HTR-8/SVneo (cell line): ENCODE data around the gene PRX.
A peak's percentile ranks its signal among the peaks of the same experiment; 100 is the strongest.
"Not testable (repeated sequence)": the region's sequence is repeated elsewhere in the genome, so short reads cannot be mapped to it uniquely, and the experiment has no call there.

Source experiments
- DNase-seq: peaks from one replicate; pipeline ENCODE4 v3.0.0; 2011; ENCODE audit warnings: low spot score, mixed read lengths; ENCODE audit not compliant: insufficient read length
- FAIRE-seq: peaks from 2 replicates; lab custom pipeline; 2011; peaks lifted over from hg19 to GRCh38; lab: Jason Lieb, UNC

The PRX gene

GRCh38 chr19:40413291-40413845, at the start of gene PRX:
PRX (minus strand) TSS chr19:40413378; CDS start chr19:40407932, 5,446 bp downstream.
- no peak for FAIRE-seq
- no peak for DNase-seq

- FAIRE-seq (no peak), DNase-seq (no peak)
Observed at GRCh38 chr19:40461669-40462221, 48.6 kb upstream of the PRX start.

DNA sequence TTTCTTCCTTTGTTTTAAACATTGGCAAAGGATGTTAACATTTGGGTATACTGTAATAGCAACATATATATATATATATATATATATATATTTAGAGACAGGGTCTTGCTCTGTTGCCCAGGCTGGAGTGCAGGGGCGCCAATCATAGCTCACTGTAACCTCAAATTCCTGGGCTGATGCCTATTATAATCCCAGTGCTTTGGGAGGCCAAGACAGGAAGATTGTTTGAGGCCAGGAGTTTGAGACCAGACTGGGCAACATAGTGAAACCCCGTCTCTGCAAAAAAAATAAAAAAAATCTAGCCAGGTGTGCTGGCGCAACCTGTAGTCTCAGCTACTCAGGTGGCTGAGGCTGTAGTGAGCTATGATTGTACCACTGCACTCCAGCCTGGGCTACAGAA, 47.0 kb upstream of the PRX start:
- no peak for FAIRE-seq
- DNase-seq: no peak

DNA sequence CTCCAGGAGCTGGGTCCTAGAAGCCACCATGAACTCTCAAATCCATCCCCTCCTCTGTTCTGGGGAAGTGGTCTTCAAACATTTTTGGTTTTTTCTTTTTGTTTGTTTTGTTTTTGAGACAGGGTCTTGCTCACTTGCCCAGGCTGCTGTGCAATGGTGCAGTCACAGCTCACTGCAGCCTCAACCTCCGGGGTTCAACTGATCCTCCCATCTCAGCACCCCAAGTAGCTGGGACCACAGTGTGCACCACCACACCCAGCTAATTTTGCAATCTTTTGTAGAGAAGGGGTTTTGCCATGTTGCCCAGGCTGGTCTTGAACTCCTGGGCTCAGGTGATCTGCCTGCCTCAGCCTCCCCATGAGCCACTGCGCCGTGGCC, 45.4 kb upstream of the PRX start:
- FAIRE-seq (no peak), DNase-seq (no peak)

- FAIRE-seq: peak; percentile 28
- no peak for DNase-seq
Observed at GRCh38 chr19:40457953-40458596, 44.9 kb upstream of the PRX start.

- DNase-seq: no peak
- FAIRE-seq: no peak
Observed at GRCh38 chr19:40457048-40457447, 43.9 kb upstream of the PRX start.

DNA sequence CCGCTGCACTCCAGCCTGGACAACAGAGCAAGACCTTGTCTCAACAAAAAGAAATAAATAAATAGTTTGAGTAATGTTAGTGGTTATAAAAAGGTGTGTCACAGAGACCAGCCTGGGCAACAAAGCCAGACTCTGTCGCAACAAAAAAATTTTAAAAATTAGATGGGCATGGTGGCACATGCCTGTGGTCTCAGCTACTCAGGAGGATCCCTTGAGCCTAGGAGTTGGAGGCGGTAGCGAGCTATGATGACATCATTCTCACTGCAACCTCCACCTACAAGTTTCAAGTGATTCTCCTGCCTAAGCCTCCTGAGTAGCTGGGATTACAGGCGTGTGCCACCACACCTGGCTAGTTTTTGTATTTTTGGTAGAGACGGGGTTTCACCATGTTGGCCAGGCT, 40.8 kb upstream of the PRX start:
- FAIRE-seq, DNase-seq: not testable (repeated sequence)

DNA sequence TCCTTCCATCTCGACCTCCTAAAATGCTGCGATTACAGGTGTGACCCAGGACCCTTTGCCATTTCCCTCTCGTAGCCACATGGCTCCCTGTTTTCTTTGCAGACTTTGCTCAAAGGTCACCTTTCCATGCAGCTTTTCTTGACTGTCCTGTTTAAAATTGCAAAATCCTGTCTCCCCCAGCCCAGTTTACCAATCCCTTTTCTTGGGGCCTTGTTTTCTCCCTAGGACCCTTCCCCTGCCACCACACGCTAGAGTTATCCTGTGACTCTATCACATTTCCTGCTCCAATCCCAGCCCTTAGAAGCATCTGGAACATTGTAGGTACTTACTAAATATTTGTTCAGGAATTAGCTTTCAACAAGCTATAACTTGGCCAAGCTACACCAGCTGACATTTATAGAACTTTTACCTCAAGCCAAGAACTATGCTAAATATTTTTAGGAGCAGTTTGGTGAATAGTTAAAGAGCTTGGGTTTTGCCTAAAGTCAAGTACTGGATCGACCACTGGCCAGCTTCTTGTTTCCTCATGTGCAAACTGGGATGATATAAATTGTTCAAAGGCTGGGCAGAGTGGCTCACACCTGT, 40.1 kb upstream of the PRX start:
- FAIRE-seq (no peak), DNase-seq (no peak)

DNA sequence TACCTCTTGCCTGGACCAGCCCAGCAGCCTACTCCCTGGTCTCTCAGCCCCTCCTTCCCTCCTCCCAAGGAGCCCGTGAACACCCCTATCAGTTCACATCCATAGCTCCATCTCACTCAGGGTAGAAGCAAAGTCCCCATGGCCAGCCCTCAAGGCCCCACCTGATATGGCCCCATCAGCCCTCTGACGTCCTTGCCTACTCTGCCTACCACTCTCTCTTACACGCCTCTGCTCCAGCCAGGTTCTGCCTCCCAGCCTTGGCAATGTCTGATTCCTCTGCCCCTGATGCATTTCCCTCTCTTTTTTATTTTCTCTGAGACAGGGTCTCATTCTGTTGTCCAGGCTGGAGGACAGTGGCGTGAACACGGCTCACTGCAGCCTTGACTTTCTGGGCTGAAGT, 38.8 kb upstream of the PRX start:
- FAIRE-seq (no peak), DNase-seq (no peak)

DNA sequence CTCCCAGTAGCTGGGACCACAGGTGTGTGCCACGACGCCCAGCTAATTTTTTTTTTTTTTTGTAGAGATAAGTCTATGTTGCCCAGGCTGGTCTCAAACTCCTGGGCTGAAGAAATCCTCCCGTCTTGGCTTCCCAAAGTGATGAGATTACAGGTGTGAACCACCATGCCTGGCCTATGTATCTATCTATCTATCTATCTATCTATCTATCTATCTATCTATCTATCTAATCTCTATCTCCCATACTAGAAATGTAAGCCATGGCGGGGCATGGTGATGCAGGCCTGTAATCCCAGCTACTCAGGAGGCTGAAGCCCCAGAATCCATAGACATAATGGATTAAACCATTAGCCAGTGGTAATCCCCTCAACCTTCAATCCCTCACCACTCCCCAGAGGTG, 37.5 kb upstream of the PRX start:
- DNase-seq: no peak
- FAIRE-seq: no peak

- no peak for DNase-seq
- no peak for FAIRE-seq
Observed at GRCh38 chr19:40449506-40449905, 36.3 kb upstream of the PRX start.

DNA sequence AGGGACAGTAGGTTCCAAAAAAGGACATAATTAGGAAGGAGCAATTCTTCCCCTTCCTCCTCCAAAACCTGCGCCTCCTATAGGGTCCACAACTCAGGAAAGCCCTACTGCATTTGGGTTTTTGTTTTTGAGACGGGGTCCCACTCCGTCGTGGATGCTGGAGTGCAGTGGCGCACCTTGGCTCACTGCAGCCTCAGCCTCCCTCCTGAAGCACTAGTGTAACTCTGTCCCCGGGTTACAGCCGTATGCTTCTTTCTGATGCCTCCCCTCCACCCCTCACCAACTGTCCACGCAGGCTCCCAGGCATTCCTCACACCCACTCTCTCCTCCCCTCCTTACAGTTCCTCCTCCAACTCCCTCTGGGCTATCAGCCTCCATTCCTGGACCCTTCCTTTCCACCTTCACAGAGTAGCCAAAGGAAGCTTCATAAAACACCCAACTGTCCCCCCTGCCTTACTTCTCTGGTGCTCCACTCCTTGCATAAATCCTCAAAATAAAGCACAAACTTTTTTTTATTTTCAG, 33.1 kb upstream of the PRX start:
- DNase-seq: no peak
- FAIRE-seq: no peak

GRCh38 chr19:40445780-40446262, 32.6 kb upstream of the PRX start:
- FAIRE-seq: no peak

GRCh38 chr19:40444825-40445312, 31.7 kb upstream of the PRX start:
- FAIRE-seq (no peak), DNase-seq (no peak)

More at GRCh38 chr19:40445780-40446262, 32.6 kb upstream of the PRX start:
- no peak for DNase-seq

- DNase-seq (peak; percentile 91), FAIRE-seq (peak; percentile 93)
Observed at GRCh38 chr19:40444000-40444824, 31.0 kb upstream of the PRX start, which contains the start of gene SERTAD3. SERTAD3 (minus strand) TSS chr19:40444335; CDS start chr19:40442080, 2,255 bp downstream.

- DNase-seq (peak; percentile 98), FAIRE-seq (peak; percentile 85)
Observed at GRCh38 chr19:40443131-40443999, 30.2 kb upstream of the PRX start.

- FAIRE-seq (no peak), DNase-seq (no peak)
Observed at GRCh38 chr19:40442328-40443130, 29.4 kb upstream of the PRX start.

DNA sequence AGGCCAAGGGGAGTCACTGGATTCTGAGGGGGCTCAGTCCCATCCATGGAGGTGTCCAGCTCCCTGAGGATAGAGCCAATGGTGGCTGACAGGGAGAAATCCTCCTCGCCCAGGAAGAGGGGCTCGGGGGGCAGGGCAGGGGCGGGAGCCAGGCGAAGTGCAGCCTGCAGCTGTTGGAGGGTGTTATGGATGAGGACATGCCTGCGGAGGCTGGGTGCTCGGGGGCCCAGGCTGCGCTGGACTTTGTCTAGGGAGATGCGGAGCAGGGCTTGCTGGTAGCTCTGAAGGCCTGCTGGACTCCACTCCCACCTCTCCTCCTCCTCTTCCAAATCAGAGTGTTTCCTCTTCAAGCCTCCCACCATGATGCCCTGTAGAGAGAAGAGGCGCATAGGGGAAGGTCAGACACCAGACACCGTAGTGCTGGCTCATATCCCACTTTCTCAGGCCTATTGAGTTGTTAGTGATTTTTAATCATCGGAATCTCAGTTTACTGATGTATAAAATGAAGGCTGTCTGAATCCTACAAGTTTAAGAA, 28.6 kb upstream of the PRX start:
- FAIRE-seq: no peak

More for the DNA sequence above, 28.6 kb upstream of the PRX start:
- DNase-seq: no peak
